H1 (cell line): Measurements from ENCODE around the gene GALNT15. TPM values are rescaled to one million over a fixed set of nuclear protein-coding genes. Genes with fewer than 3 reads are reported as not detected.

ENCODE experiments used
- TEAD4 ChIP-seq: IDR thresholded peaks from 2 replicates; pipeline ENCODE4 v1.6.1; 2012; ENCODE audit warnings: low read depth, low read length, inconsistent platforms, mixed read lengths
- polyA plus RNA-seq, 7 experiments: library from polyadenylated mRNA; depleted of rRNA in 3 of 7; stranded (reverse) in 5 of 7; unstranded in 2 of 7; fragments of >200 nt in 5 of 7; fragments of 200-250 nt in 2 of 7; gene quantifications; 1 replicate in 5 of 7; 2 replicates in 1 of 7; 4 replicates in 1 of 7; pipeline versions ENCODE4 v1.2.1 to v1.2.3, GENCODE V29; 2011 to 2013; ENCODE audit warnings: missing spikeins in 2 of 7, mixed read lengths in 2 of 7
- total RNA-seq: library from RNA; stranded (reverse); fragmentation: NEBNext Ultra II Directional; extraction: Animal tissue kit (Norgen Biotek cat#: 25700); gene quantifications from 2 replicates; pipeline ENCODE4 v1.2.1, GENCODE V29; 2021

GALNT15 gene
- total and polyA plus RNA-seq, 2 of the 8 experiments (the other 6 are each of a cell fraction or from before 2014, with no cell fraction given) = 0.02 TPM; not detected in 1

DNA sequence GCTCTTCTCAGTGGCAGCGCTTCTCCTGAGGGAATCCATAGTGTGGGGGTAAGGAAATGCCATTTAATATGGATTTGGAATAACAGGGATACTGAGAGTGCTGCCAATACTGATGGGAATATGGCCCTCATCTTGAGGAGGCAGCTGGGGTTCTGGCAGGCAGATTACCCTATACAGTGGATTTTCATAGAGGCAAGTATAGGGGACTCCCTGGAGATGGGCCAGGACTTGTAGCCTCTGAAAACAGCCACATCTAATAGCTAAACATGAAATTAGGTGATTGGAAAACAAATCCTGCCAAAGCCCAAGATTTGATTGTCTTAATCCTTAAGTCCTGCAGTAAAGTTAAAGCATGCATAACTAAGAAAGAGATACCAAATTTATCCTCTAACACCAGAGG, 59.3 kb downstream of the GALNT15 start (continued):
- no peak for TF ChIP-seq TEAD4
